ENCODE results near the gene MEI4. TPM values are rescaled to one million over a fixed set of nuclear protein-coding genes. Genes with fewer than 3 reads are reported as not detected.
"Not testable (repeated sequence)": the region's sequence is repeated elsewhere in the genome, so short reads cannot be mapped to it uniquely, and the experiment has no call there.

Gene MEI4
- total RNA-seq, 1 donor from 2014 or later, result not detected

GRCh38 chr6:77669913-77670312 is 17.1 kb downstream of the MEI4 start:
- no peak for DNase-seq (ENCODE audit: low spot score)

DNA sequence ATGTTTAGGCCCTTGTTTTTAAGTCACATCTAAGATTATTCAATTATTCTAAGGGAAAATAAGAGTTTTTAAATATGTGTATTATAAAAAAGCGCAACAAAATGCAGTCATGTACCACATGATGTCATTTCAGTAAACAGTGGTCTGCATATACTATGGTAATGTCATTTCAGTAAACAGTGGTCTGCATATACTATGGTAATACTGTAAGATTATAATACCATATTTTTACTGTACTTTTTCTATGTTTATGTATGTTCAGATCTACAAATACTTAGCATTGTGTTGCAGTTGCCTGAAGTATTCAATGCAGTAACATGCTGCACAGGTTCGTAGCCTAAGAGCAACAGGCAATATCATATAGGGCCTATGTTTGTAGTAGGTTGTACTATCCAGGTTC is 21.4 kb downstream of the MEI4 start:
- intact Hi-C loops (cut with DNase I), result no loop called here
- DNase-seq (ENCODE audit: low spot score), result no peak

More at GRCh38 chr6:77669913-77670312, 17.1 kb downstream of the MEI4 start:
- intact Hi-C loops (cut with DNase I), result no loop called here

DNA sequence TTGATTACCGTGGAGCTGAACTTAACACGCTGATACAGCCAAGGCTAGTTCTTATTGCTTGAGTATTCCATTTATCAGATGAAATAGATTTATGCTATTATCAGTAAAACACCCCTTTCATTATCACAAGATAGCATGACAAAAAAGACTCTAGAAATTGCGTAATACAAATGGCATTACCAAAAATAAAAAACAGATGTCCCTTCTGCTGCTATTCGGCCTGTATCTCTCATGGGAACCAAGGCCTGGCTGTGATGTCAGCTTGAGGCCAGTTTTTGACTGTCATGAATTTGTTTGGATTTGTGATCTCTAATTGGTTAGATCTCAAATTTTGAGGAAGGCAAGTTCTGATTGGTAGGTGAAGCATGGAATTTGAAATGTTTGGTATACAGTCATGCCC is 25.2 kb downstream of the MEI4 start:
- intact Hi-C loops (cut with DNase I), result no loop called here
- no peak for DNase-seq (ENCODE audit: low spot score)

DNA sequence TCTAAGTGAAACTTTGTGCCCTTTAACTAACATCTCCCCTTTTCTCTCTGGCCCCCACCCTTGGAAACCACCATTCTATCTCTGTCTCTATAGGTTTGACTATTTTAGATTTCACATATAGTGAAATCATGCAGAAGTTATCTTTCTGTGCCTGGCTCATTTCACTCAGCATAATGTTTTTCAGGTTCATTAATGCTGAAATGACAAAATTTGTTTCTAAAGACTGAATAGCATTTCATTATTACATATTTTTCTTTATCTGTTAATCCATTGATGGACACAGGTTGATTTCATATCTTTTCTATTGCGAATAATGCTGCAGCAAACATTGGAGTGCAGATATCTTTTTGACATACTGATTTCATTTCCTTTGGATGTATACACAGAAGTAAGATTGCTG is 30.7 kb downstream of the MEI4 start:
- no peak for DNase-seq (ENCODE audit: low spot score)
- intact Hi-C loops (cut with DNase I), result no loop called here

DNA sequence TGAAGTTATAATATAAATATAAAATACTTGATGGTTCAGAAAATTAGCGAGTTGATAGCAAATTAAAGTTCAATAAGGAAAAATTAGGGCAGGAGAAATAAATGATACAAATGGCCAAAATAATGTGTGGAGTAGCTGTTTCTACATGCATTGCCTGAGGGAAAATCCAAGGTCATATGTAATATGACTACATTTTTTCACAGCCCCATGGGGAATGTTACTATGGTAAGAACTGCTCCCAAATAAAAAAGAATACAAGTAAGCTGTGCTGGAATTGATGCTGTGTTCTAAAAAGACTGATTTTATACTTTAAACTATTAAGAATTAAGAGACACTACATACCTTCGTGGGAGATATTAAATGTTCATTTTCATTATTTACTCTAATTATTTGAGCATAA is 34.1 kb downstream of the MEI4 start:
- no peak for DNase-seq (ENCODE audit: low spot score)
- intact Hi-C loops (cut with DNase I), result no loop called here

DNA sequence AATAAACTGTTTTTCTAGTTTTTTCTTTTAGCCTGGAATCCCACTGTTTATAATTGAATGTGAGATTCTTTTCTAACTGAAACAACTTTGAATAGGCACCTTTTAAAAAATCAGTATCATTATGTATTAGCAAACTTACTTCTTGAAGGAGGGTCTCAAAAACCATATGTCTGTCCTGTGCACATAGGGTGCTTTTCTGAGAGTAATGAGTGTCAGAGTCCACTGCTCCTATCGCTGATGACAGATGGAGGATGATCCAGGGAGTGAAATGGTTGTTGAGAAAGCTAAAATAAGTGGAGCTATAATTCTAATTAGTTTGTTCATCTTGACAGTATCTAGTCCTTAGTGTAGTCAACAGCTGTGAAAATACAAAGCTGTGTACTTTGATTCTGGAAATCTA is 35.8 kb downstream of the MEI4 start:
- intact Hi-C loops (cut with DNase I), result no loop called here
- no peak for DNase-seq (ENCODE audit: low spot score)

- DNase-seq (ENCODE audit: low spot score); intact Hi-C loops (cut with DNase I): not testable (repeated sequence)
These were observed 47.3 kb downstream of the MEI4 start for GRCh38 chr6:77700095-77700494.

DNA sequence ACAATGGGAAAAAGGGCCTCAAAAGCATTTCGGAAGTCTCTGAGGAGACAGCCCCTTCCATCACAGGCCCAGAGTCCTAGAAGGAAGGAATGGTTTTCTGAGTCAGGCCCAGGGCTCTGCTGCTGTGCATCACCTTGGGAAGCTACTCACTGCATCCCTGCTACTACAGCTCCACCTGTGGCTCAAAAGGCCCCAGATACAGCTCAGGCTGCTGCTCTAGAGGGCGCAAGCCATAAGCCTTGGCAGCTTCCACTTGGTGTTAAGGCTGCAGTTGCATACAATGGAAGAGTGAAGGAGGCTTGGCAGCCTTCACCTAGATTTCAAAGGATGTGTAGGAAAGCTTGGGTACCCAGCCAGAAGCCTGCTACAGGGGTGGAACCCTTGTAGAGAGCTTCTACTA is 54.8 kb downstream of the MEI4 start:
- intact Hi-C loops (cut with DNase I), result no loop called here
- DNase-seq (ENCODE audit: low spot score), result no peak

- intact Hi-C loops (cut with DNase I), result no loop called here
- no peak for DNase-seq (ENCODE audit: low spot score)
These were observed 62.7 kb downstream of the MEI4 start for GRCh38 chr6:77715588-77715987.

GRCh38 chr6:77716311-77716710 is 63.5 kb downstream of the MEI4 start:
- intact Hi-C loops (cut with DNase I), result no loop called here
- DNase-seq (ENCODE audit: low spot score), result no peak

- DNase-seq (ENCODE audit: low spot score); intact Hi-C loops (cut with DNase I): not testable (repeated sequence)
These were observed 83.2 kb downstream of the MEI4 start for GRCh38 chr6:77736010-77736409.

- intact Hi-C loops (cut with DNase I), result no loop called here
These were observed 87.5 kb downstream of the MEI4 start for GRCh38 chr6:77740380-77740779.

DNA sequence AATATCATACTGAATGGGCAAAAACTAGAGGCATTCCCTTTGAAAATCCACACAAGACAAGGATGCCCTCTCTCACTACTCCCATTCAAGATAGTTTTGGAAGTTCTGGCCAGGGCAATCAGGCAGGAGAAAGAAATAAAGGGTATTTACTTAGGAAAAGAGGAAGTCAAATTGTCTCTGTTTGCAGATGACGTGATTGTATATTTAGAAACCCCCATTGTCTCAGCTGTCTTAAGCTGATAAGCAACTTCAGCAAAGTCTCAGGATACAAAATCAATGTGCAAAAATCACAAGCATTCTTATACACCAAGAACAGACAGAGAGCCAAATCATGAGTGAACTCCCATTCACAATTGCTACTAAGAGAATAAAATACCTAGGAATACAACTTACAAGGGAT is 99.3 kb downstream of the MEI4 start:
- intact Hi-C loops (cut with DNase I); DNase-seq (ENCODE audit: low spot score): not testable (repeated sequence)

More at GRCh38 chr6:77740380-77740779, 87.5 kb downstream of the MEI4 start:
- DNase-seq (ENCODE audit: low spot score), result no peak

GRCh38 chr6:77762386-77762785 is 109.5 kb downstream of the MEI4 start:
- intact Hi-C loops (cut with DNase I), result no loop called here
- no peak for DNase-seq (ENCODE audit: low spot score)

DNA sequence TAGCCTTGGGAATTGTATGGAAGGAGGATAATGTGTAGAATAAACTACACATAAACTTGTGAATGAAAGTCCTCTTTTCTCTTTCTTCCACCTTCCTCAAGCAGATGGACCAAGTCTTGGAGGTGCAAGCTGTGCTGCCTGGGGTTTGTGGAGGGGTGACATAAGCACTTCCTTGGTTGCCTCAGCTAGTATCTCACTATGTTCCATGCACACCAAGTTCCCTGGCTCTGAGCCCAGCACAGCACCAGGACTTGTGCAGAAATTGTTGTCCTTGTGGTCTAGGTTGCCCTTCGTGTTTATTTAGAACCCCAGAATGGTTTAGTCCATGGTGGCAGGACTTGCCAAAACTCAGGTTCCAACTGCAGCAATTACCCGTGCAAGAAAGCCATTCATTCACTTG is 110.3 kb downstream of the MEI4 start:
- intact Hi-C loops (cut with DNase I), result no loop called here
- DNase-seq (ENCODE audit: low spot score), result no peak

- DNase-seq (ENCODE audit: low spot score), result no peak
- intact Hi-C loops (cut with DNase I), result no loop called here
These were observed 111.5 kb downstream of the MEI4 start for GRCh38 chr6:77764364-77764763.

GRCh38 chr6:77773157-77773822 is 120.5 kb downstream of the MEI4 start:
- DNase-seq (ENCODE audit: low spot score), result no peak
- intact Hi-C loops (cut with DNase I), result no loop called here

DNA sequence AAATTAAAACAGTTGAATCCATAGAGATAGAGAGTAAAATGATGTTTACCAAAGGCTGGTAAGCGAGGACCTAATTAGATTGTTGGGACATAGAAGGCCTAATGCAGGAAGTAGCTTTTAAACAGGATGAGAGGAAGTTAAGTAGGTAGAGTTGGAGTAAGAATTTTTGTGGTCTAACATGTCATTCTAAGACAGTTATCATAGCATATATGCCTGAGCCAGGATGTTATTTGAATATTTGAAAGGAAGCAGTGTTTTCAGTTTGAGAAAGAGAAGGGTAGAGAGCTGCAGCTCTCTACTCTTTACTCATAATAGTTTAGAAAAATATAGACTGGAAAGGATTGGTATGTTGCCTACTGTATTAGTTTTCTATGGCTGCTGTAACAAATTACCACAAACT is 121.6 kb downstream of the MEI4 start:
- no peak for DNase-seq (ENCODE audit: low spot score)

GRCh38 chr6:77776441-77776840 is 123.6 kb downstream of the MEI4 start:
- no peak for DNase-seq (ENCODE audit: low spot score)
- intact Hi-C loops (cut with DNase I), result no loop called here

More for the DNA sequence above, 121.6 kb downstream of the MEI4 start:
- intact Hi-C loops (cut with DNase I), result no loop called here

DNA sequence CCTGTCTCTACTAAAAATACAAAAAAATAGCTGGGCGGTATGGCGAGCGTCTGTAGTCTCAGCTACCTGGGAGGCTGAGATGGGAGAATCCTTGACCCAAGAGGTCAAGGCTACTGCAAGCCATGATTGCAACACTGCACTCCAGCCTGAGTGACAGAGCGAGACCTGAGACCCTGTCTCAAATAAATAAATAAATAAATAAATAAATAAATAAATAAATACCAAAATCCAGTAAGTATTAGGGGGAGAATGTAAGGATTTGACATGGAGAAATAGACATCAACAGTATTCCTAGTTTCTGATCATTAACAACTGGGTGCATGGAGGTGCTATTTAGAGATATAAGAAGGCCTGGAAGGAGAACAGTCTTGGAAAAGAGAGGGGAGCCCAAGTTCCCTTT is 125.7 kb downstream of the MEI4 start:
- DNase-seq (ENCODE audit: low spot score), result no peak
- intact Hi-C loops (cut with DNase I), result no loop called here

- no peak for DNase-seq (ENCODE audit: low spot score)
- intact Hi-C loops (cut with DNase I), result no loop called here
These were observed 134.2 kb downstream of the MEI4 start for GRCh38 chr6:77786935-77787629.

All from cardiac septum (tissue), 1 donor.